Medulla oblongata (tissue), 1 donor: Measurements from ENCODE around the gene TBL3.

ENCODE experiments used
- DNase-seq: peaks from one replicate; pipeline ENCODE4 v3.0.0-alpha.2; 2015; ENCODE audit errors: extremely low spot score

Gene TBL3

DNA sequence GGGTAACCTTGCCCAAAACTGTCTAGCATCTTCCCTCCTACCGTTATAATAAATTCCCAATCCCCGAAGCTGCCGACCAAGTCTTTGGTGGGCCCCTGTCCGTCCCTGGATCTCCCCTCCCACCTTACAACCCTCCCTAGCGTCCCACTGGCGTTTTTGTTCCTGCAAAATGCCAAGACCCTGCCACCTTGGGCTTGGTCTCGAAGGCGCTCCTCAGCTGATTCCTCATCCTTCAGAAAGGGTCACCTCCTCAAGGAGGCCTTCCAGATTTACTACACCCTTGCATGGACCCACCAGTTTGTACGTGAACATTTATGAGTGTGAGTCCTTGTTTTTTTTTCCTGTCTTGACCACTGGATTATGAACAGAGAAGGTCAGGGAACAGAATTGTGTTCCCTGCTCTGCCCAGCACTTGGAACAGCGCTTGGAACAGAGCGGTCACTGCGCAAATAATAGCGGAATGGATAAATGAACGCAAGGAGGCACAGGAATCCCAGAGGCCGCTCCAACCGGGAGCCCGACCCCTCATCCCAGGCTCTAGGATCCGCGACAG is 11.2 kb downstream of the TBL3 start:
- DNase-seq: no peak

DNA sequence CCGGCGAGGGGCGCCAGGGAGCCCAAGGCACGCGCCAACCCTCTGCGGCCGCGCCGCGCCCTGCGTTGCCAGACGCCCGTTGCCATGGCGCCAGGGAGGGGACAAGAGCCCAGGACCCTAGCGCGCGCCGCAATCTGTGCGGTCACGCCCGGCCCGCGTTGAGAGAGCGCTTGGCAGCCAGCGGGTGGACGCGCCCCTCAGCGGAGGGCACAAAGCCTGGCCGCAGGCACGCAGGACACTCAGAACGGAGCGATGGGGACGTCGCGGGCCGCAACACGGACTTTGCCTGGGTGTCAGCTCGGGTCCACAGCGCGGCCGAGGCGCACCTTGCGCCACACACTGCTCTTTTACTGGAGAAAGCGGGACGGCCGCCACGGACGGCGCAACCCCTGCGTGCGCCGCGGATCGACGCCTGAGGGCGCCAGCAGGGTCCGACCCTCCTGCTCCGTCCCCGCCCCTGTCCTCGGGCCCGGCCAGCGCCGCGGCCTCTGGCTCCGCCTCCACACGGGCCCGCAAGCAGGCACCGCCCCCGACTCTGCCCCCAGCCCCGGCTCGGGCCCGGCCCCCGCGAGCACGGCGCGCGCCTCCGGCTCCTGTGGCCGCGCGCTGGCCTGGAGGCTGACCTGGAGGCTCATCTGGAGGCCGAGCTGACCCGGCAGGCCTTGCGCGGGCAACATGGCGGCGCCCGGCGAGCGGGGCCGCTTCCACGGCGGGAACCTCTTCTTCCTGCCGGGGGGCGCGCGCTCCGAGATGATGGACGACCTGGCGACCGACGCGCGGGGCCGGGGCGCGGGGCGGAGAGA is 11.9 kb downstream of the TBL3 start, which contains the start of gene GFER:
GFER (plus strand) TSS at position 650 of the 803 bp plus-strand sequence; CDS start at position 676, 26 bp downstream.
- peak; percentile 92 for DNase-seq

DNA sequence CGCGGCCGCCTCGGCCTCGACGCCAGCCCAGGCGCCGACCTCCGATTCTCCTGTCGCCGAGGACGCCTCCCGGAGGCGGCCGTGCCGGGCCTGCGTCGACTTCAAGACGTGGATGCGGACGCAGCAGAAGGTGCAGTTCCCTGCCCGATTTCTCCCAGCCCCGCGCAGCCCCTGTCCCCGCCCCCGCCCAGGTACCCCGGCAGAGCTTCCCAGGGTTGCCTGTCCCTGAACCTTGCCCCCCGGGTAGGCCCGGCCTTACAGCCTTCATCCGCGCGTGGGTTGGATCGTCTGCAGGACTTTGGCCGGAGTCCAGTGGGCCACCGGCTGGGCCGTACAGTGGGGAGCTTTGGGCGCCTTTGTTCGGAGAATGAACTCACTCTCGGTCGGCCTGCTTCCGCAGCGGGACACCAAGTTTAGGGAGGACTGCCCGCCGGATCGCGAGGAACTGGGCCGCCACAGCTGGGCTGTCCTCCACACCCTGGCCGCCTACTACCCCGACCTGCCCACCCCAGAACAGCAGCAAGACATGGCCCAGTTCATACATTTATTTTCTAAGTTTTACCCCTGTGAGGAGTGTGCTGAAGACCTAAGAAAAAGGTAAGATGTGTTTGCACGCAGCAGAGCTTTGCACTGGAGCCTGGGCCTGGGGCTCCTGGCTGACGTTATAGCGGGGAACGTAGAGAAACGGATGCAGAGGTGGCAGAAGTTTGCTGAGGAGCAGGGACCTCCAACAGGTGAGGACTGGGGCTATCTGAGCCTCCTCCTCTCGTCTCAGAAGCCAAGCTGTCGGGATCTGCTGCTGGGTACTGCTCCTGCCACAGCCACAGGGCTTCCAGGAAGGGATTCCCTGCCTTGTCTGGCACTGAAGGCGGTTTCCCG is 12.7 kb downstream of the TBL3 start:
- no peak for DNase-seq

DNA sequence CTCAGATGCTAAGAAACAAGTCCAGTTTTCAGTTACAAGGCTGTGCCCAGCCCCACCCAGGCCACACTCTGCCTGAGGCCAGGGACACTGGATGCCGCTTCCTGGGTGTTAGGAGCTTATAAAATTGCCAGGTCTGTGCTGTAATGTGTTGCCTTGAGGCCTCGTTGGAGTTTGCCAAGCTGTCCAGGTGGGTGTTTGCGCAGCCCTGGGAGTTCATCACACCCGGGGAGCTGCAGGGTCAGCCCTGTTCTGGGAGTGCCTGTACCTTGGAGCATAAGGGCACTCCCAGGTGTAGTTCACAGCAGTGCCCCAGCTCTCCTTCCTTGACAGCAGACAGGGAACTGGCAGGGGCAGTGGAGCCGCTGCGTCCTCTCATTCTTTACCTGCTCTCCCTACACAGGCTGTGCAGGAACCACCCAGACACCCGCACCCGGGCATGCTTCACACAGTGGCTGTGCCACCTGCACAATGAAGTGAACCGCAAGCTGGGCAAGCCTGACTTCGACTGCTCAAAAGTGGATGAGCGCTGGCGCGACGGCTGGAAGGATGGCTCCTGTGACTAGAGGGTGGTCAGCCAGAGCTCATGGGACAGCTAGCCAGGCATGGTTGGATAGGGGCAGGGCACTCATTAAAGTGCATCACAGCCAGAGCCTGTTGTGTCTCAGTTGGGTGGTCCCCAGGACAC is 13.8 kb downstream of the TBL3 start:
- DNase-seq: no peak

DNA sequence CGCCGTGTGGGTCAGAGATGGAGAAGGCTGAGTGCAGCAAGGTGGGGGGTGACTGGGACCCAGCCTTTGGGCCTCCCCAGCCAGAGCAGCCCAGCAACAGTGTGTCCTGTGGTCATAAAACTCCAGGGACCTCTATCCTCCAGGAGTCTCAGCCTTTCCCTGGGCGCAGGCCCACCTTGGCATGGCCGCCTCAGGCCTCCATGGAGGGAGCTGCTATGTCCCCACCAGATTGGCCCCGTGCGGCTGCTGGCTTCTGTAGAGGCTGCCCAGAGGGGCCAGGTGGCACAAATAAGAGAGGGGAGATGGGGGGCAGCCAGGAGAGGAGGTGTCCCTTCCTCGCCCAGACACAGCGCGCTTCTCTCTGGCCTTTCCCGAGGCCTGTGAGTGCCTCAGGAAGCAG is 15.3 kb downstream of the TBL3 start:
- DNase-seq: no peak

DNA sequence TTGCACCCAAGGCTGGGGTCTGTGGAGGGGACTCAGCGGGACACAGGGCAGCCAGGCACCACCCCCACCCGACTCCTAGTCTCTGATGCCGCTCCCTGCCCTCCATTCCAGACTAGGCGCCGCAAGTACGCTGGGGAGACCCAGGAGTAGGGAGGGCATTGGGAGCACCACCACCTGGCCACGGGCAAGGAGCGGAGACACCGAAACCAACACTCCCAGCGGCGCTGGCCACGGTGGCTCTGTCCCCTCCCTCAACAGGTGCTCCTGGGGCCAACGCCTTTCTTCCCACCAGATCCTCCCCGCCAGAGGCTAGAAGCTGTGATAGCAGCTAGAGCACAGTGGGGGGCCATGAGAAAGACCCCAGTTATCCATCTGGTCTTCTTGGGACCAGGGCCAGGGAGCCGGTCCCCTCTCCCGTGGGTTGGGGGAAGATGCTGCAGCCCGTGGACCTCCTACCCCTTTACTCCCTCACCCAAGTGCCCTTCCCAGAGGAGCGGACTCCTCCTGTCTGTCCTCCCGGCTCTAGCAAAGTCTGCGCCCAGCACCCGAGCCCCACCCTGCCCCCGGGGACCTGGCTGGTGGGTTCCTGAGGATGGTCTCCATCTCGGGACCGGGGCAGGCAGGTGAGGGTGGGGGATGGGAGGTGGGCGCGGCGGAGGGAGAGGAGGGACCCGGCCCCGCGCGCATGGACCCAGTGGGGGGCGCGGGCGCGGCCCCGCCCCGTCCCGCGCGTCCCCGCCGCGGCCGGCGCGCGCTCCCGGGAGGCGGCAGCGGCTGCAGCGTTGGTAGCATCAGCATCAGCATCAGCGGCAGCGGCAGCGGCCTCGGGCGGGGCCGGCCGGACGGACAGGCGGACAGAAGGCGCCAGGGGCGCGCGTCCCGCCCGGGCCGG is 17.6 kb downstream of the TBL3 start, which contains the start of gene SYNGR3:
SYNGR3 (plus strand) TSS at position 762 of the 892 bp plus-strand sequence. CDS start 133 bp downstream, outside the sequence.
- DNase-seq: no peak

DNA sequence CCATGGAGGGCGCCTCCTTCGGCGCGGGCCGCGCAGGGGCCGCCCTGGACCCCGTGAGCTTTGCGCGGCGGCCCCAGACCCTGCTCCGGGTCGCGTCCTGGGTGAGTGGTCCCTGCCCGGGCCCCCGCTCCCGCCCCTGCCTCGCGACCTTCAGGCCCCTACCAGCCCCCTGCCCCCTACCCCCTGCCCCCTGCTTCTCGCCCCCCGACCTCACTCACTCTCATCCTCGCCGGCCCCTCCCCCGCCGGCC is 18.2 kb downstream of the TBL3 start:
- DNase-seq: no peak

DNA sequence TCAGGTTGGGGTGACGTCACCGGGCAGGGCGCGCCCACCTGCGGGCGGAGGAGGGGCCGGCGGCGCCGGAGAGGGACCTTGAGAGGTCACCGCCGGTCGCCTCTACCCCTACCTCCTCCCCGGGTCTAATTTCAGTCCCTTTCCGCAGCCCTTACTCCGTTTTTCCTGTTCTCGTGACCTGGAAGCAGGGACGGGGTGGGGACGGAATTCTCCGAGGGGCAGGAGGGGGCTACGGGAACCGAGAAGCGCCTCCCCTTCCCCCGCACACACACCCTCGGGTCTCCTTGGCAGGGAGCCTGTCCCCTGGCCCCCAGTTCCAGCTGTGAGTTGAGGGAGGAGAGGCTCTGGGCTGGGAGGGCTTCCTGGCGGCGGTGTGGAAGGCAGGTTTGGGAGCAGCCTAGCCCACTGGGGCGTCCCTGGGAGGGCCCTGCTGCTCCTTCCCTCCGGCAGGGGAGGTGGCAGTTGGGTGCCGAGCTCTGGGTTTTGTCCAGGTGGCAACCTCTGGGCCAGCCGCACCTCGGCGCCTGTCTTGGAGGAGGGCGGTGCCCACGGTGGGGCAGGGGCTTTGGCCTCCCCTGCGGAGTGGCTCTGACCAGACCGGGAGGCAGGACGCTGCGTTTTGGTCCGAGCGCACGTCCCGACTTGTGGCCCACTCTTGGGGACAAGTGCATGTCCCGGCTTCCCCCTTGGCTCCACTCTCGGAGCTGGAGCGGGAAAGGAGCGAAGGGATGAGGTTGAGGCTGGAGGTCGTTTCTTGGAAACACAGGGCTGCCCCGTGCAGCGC is 18.7 kb downstream of the TBL3 start:
- DNase-seq: no peak

DNA sequence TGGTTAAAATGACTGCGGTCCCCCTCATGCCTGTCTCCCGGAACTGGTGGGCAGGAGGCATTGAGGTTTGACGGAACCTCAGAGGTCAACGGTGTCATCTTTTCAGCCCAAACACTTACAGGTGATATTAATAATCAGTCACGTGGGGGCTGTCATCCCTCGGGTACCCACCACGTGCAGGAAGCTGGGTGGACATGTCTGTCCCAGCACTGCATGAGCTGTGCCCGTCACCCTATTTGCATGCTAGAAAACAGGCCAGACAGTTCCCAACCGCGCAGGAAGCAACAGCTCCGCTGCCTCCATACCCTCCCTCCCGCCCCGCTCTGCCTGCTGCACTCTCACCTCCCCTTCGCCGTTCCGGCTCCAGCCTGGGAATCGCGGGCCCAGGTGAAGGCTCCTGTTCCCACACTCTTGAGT is 19.3 kb downstream of the TBL3 start:
- no peak for DNase-seq

DNA sequence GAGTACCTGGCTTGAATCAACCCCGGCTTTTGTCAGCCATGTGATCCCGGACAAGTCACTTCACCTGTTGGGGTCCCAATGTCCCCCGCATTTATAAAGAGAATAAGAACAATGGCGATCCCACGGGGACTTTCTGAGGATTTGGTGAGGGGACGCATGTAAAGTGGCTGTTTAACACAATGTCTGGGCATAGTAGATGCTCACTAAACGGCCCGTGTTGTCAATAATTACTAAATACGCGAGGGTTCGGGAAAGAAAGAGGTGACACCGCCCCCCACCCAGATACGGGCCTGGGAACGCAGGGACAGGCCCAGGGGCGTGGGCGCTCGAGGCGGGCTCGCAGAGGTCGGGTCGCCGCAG is 19.7 kb downstream of the TBL3 start:
- DNase-seq: no peak

DNA sequence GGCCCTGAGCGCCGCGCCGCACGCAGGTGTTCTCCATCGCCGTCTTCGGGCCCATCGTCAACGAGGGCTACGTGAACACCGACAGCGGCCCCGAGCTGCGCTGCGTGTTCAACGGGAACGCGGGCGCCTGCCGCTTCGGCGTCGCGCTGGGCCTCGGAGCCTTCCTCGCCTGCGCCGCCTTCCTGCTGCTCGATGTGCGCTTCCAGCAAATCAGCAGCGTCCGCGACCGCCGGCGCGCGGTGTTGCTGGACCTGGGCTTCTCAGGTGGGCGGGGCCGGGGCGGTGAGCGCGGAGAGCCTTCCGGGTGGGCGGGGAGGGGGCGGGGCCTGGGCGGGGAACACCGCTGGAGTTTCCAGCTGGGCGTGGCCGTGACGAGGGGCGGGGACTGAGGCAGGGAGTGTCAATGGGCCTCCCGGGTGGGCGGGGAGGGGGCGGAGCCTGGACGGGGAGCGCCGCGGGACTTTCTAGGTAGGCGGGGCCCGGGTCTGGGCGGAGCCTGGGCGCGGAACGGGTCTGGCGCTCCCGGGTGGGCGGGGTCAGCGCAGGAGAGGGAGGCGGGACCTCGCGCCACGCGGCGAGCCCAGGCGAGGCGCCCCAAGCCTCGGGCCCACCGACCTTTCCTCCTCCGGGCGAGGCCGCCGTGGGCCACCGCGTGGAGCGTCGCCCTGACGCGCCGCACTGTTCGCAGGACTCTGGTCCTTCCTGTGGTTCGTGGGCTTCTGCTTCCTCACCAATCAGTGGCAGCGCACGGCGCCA is 20.3 kb downstream of the TBL3 start:
- DNase-seq: peak; percentile 79

DNA sequence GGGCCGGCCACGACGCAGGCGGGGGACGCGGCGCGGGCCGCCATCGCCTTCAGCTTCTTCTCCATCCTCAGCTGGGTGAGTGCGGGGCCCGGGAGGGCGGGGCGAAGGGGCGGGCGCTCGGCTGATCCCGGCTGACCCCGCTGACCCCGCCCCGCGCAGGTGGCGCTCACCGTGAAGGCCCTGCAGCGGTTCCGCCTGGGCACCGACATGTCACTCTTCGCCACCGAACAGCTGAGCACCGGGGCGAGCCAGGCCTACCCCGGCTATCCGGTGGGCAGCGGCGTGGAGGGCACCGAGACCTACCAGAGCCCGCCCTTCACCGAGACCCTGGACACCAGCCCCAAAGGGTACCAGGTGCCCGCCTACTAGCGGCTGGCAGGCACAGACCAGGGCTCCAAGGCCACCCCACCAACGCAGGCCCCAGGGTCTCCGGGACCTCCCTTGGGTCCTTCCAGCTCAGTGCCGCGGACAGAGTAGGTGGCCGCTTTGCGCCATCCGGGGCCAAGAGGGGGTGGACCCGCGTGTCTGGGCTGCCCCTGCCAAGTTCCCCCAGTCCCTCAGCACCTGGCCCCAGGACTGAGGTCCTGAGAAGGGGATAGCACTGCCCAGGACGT is 21.0 kb downstream of the TBL3 start:
- no peak for DNase-seq

DNA sequence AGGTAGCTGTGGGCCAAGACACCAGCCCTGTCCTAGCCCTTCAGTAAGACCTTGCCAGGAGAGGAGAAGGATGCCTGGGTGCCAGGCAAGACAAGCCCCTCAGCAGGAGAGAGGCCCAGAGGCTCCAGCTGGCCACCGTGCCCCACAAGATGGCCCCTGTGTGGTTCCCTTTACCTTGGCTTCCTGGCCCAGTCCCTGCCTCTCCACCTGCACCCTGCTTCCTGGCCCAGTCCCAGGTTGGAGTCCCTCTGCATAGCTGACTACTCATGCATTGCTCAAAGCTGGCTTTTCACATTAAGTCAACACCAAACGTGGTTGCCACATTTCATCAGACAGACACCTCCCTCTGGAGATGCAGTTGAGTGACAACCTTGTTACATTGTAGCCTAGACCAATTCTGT is 21.9 kb downstream of the TBL3 start:
- DNase-seq: no peak

DNA sequence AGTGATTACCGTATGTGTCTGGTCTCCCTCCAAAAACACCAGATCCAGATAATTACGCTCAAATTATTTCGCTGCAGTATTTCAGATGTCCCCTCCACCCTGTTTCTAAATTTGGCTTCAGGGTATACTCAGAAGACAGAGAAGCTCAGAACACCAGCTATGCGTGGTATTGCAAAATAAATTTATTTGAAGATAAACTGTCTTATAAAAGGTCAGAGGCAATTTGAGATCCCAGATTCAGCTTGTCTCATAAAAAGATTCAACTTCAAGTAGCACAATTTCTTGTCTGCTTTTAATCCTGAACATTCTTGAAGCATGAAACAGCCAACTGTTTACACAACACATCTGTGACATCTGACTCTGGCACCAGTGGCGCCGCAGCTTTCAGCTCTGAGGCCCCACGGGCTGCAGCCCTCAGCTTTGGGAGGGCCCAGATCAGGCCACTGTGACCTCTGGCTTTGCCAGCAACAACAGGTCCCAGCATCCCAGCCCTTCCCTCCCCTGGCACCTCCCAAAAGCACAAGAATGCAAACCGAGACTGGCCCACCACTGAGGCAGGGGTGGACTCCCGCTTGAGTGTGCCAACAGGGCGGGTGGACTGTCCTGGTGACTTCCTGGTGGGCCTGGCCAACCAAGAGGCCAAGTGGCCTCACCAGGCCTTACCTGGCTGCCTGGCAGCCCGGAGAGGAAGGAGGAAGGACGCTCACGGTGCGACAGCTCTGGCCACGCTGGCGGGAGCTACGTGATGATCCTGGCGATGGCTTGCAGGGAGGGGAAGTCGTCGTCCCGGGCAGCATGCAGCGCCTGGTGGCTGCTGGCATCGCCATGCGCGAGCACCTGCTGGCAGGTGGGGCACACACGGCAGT is 25.9 kb downstream of the TBL3 start:
- no peak for DNase-seq

DNA sequence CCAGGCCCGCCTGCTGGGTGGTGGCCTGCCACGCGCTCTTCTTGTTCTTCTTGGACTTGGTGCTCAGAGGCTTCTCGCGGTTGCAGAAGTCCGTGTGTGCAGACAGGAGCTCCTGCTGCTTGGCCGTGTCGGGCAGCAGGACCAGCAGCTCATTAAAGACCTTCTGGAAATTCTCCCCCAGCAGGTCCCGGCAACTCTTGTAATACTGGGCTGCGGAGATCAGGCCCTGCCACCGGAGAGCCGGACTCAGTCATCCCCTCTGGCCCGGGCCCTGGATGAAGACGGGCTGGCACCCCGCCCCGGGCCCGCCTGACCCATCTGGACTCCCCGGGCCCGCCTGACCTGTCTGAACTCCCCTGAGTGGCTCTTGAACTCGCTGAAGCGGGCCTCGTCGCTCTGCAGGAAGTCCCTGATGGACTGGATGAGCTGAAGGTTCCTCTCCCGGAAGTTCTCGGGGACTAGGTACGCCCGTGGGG is 26.5 kb downstream of the TBL3 start:
- DNase-seq: no peak

DNA sequence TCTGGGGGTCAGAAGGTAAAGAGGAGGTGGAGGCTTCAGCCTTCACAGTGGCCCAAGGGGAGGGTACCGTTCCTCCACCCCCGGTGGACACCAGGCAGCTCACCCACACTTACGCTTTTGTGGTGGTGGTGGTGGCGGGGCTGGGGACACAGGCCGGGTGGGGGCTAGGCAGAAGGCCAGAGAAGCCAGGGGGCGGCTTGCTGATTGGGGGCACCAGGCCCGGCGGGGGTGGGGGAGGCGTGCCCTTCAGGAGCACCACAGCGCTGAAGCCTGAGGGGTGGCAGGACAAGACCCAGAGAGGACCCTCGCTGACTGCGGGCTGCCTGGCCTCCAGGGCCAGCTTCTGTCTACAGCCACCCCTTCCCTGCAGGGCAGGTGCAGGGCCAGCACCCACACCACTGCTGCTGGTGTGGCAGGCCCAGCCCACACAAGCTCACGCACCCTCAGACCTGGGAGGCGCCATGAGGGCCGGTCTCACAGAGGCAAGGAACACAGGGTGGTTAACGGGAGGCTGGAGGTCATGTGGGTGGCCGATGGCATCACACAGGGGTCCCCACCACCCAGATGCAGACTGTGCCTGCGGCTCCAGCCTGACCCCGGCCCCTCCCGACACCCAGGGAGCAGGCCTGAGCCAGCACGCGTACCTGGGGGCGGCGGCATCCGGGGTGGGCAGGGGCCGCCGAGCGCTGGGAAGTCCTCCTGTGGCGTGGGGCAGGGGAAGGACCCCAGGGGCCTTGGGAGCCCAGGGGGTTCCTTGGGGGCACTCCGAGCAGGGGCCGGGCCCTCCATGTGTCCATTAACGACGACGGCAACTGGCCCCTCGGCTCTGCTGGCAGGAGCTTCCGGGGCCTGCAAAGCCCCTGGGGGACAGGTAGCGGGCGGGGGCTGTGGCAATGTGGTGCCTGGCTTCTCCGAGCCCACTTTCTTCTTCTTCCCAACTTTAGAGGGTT is 27.3 kb downstream of the TBL3 start:
- no peak for DNase-seq
